C4-2B (cell line): ENCODE measurements around the gene OR2F2.
A peak's percentile ranks its signal among the peaks of the same experiment; 100 is the strongest.

Experiments
- H3K27ac ChIP-seq: fragments of 450-650 bp; 2 replicates; pipeline ENCODE4 v1.5.1; 2017
- ZFX ChIP-seq: fragments of 450-650 bp; IDR thresholded peaks from 2 replicates; pipeline ENCODE4 v1.6.1; 2017
- TF ChIP-seq, protein P1 (sequence below): fragments of 450-650 bp; conservative IDR thresholded peaks from 2 replicates; pipeline ENCODE4 v1.5.1; 2017; ENCODE audit warnings: mild to moderate bottlenecking

Gene OR2F2

DNA sequence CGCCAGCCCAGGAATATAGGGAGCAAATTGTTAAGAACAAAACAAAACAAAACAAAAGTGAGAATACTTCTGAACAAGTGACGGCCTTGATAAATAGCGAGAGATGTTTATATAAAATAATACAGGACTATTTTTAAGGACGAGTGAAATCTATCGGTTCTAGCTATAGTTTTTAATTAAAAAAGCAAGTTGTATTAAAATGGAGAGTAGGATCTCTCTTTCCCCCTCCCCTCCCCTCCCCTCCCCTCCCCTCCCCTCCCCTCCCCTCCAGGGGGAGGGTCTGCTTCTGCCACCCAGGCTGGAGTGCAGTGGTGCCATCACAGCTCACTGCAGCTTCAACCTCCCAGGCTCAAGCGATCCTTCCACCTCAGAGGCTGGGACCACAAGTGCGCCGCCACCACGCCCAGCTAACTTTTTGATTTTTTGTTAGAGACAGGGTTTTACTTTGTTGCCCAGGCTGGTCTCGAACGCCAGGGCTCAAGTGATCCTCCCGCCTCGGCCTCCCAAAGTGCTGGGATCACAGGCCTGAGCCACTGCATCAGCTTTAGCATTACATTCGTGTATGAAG, 32.6 kb upstream of the OR2F2 start:
- TF ChIP-seq ZFX: no peak
- TF ChIP-seq, protein P1, sequence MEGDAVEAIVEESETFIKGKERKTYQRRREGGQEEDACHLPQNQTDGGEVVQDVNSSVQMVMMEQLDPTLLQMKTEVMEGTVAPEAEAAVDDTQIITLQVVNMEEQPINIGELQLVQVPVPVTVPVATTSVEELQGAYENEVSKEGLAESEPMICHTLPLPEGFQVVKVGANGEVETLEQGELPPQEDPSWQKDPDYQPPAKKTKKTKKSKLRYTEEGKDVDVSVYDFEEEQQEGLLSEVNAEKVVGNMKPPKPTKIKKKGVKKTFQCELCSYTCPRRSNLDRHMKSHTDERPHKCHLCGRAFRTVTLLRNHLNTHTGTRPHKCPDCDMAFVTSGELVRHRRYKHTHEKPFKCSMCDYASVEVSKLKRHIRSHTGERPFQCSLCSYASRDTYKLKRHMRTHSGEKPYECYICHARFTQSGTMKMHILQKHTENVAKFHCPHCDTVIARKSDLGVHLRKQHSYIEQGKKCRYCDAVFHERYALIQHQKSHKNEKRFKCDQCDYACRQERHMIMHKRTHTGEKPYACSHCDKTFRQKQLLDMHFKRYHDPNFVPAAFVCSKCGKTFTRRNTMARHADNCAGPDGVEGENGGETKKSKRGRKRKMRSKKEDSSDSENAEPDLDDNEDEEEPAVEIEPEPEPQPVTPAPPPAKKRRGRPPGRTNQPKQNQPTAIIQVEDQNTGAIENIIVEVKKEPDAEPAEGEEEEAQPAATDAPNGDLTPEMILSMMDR: no peak
- peak overlapping the region; percentile 83 for H3K27ac ChIP-seq

DNA sequence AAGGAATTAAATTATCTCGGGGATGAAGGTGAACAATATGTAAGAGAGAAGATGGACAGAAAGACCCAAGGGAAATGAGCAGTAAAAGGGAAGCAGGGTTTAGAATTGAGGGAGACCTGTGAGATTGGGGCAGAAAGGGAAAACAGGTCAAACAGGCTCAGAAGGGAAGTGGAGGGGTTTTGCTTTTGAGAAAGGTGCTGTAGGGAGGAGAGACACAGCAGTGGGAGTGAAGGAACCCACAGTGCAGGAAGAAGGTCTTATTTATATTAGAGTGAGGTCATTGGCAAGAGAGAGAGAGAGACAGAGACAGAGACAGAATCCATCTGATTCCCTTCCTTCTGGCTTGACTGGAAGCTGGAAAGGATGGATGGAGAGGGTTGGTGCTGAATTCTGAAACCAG, 29.5 kb upstream of the OR2F2 start:
- TF ChIP-seq, protein P1: no peak
- TF ChIP-seq ZFX: no peak
- H3K27ac ChIP-seq: no peak overlapping the region

DNA sequence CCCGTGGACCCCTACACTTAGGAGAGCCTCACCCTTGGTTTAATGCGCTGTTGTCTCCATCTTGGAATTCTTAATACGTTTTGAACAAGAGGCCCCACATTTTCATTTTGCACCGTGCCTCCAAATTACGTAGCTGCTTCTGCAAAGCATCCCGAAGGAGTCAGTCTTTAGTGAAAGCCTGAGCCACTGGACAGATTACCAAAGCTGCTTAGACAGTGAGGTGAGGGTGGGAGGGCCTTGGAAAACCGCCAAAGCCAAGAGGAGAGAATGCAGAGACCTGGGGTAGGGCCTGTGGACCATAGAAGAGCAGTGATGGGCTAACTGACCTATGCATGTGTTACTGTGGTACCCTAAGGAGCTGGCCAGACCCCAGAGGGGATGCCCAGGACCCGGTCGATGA, 28.9 kb upstream of the OR2F2 start:
- TF ChIP-seq ZFX: no peak
- TF ChIP-seq, protein P1: no peak
- H3K27ac ChIP-seq: no peak overlapping the region

DNA sequence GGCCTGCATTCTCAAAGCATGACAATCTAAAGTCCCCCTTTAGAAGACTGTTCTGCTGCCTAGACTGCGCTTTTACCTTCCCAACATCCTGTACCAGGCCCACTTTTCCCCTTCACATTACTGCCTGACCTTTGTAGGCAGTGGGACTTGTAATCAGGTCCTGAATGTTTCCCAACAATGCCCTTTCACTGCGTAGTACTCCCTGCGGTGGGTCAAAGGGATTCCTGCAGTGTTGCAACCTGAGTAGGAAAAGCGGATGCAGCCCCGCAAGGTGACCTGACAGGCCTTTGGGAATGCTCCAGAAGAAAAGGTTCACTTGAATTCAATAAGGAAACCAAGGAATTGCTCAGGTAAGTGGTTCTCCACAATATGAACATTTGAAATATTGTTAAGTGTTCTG, 28.1 kb upstream of the OR2F2 start:
- H3K27ac ChIP-seq: no peak overlapping the region
- TF ChIP-seq, protein P1: no peak
- no peak for TF ChIP-seq ZFX

DNA sequence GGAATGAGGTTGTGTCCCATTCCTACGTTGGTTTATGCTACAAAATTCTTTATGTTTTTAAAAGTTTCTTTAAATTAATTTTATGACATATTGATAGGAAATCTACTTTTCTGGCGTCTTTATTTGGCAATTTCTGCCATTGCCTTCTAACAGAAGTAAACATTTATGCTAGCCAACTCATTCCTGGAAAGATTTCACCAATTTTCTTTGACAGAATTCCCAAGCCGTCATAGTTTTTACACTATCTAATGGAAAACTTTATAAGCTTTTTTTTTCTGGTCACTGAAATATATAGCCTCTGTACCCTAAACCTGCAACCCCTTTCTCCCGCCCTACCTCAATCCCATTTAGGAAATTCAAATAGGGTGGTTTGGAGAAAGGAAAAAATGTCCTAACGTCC, 26.9 kb upstream of the OR2F2 start:
- no peak overlapping the region for H3K27ac ChIP-seq
- TF ChIP-seq ZFX: no peak
- TF ChIP-seq, protein P1: no peak

DNA sequence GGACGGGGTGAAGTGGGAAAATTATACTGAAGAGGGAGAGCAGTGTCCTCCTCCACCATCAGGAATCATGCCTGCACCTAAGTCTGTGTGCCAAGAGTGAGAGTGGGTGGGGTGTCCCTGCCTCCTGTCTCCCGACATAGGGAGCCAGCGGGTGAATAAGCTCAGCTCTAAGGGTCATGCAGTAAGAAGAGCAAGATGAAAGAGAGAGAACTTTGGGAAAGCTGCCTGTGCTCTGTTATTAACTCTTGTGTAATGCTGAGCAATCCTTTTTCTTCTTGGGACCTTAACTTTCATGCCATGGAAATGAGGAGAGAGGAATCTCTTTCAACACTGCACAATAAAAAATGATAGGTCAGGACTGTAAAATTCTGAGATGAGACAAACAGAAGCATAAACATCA, 25.2 kb upstream of the OR2F2 start:
- no peak overlapping the region for H3K27ac ChIP-seq
- TF ChIP-seq, protein P1: no peak
- TF ChIP-seq ZFX: no peak

DNA sequence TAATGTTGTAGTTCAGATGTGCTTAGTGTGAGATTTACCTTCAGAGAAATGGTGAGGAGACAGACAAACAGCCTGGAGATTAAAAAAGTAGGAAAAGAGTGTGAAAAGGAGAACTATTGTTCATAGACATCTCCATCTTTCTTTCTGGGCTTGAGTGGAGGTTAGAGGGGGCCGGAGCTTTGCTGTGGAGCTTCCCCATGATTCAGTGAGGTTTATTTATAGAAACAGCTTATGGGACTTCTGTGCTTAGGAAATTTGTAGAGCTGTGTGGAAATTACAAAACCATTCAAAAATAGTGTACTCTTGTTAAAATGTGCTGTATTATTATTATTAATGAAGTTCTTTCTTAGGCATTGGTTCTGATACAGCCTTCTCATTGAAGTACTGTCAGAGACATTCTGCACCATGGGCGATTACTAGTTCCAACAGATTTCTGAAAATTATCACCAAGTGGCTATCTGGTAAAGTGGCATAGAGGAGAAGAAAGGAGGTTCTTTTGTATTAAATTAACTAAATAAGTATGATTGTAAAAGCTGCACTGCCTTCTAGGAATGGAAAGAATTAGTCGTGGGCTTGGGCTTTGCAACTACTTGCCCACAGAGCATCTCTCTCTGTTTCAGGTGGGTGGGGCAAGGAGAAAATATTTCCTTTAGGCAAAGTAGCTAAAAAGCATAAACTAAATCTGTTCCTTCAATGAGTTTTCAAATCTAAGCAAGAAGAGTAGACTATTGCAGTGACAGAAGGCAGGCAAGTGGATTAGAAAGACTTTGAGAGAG, 24.4 kb upstream of the OR2F2 start:
- TF ChIP-seq ZFX: no peak
- TF ChIP-seq, protein P1: no peak
- H3K27ac ChIP-seq: no peak overlapping the region
